ENCODE results near the gene HDAC9.

- TF ChIP-seq CTCF (conservative IDR thresholded peaks at IDR 0.05) (no peak), ZFX (IDR thresholded peaks at IDR 0.05) (no peak)
Measured at GRCh38 chr7:18858232-18858631, 362.7 kb downstream of the HDAC9 start.
